ENCODE data around the gene ATP10D. TPM values are rescaled to one million over a fixed set of nuclear protein-coding genes. Genes with fewer than 3 reads are reported as not detected.
"Not testable (repeated sequence)": the region's sequence is repeated elsewhere in the genome, so short reads cannot be mapped to it uniquely, and the experiment has no call there.

Gene ATP10D
- total and polyA plus RNA-seq, 3 donors from 2014 or later: 7.1 to 14.6 (median 7.9) TPM

GRCh38 chr4:47543331-47543730 is 58.3 kb downstream of the ATP10D start:
- Histone ChIP-seq H3K27me3 (no peaks in the 10 kb centered on the region), H3K36me3 (ENCODE audit: low read depth, missing control alignments) (no peaks in the 10 kb centered on the region), H3K9me3 (no peaks in the 10 kb centered on the region), H3K4me3 (no peak overlapping the region), H3K27ac (no peak overlapping the region), H3K4me1 (no peaks in the 10 kb centered on the region)
- TF ChIP-seq POLR2A (IDR thresholded peaks at IDR 0.05) (no peak), CTCF (IDR thresholded peaks at IDR 0.05) (no peak)
- intact Hi-C loops (cut with DNase I; ENCODE audit: low total_unique reads): no loop called here
- no peak for DNase-seq
- WGBS, 2 donors: 66 to 92% methylated on average over 2 of the region's 2 CpGs

- H3K27ac ChIP-seq; H3K27me3 ChIP-seq; H3K36me3 ChIP-seq (ENCODE audit: low read depth, missing control alignments); H3K4me1 ChIP-seq; DNase-seq; H3K4me3 ChIP-seq; intact Hi-C loops (cut with DNase I; ENCODE audit: low total_unique reads); H3K9me3 ChIP-seq: not testable (repeated sequence)
- 96 to 97% methylated on average over 7 of the region's 7 CpGs for WGBS, 2 donors
These were observed 65.3 kb downstream of the ATP10D start for GRCh38 chr4:47550357-47550756.

- H3K4me1 ChIP-seq: no peaks in the 10 kb centered on the region
- no peaks in the 10 kb centered on the region for H3K36me3 ChIP-seq (ENCODE audit: low read depth, missing control alignments)
- TF ChIP-seq POLR2A (IDR thresholded peaks at IDR 0.05) (no peak), CTCF (IDR thresholded peaks at IDR 0.05) (no peak)
- H3K9me3 ChIP-seq: no peaks in the 10 kb centered on the region
- H3K27me3 ChIP-seq: no peaks in the 10 kb centered on the region
- no peak for DNase-seq
- no peak overlapping the region for H3K27ac ChIP-seq
- WGBS, 2 donors: 89 to 93% methylated on average over 7 of the region's 7 CpGs
- intact Hi-C loops (cut with DNase I; ENCODE audit: low total_unique reads): no loop called here
- H3K4me3 ChIP-seq: no peak overlapping the region
These were observed 65.9 kb downstream of the ATP10D start for GRCh38 chr4:47550899-47551548.

GRCh38 chr4:47551682-47552081 is 66.6 kb downstream of the ATP10D start:
- Histone ChIP-seq H3K4me1 (no peaks in the 10 kb centered on the region), H3K4me3 (no peak overlapping the region), H3K9me3 (no peaks in the 10 kb centered on the region), H3K27ac (no peak overlapping the region), H3K36me3 (ENCODE audit: low read depth, missing control alignments) (no peaks in the 10 kb centered on the region), H3K27me3 (no peaks in the 10 kb centered on the region)
- intact Hi-C loops (cut with DNase I; ENCODE audit: low total_unique reads): no loop called here
- no peak for DNase-seq
- TF ChIP-seq POLR2A (IDR thresholded peaks at IDR 0.05) (no peak), CTCF (IDR thresholded peaks at IDR 0.05) (no peak)

- Histone ChIP-seq H3K4me3 (no peak overlapping the region), H3K36me3 (ENCODE audit: low read depth, missing control alignments) (no peaks in the 10 kb centered on the region), H3K9me3 (no peaks in the 10 kb centered on the region), H3K27ac (no peak overlapping the region), H3K4me1 (no peaks in the 10 kb centered on the region), H3K27me3 (no peaks in the 10 kb centered on the region)
- no peak for TF ChIP-seq CTCF (IDR thresholded peaks at IDR 0.05)
- no peak for TF ChIP-seq POLR2A (IDR thresholded peaks at IDR 0.05)
- intact Hi-C loops (cut with DNase I; ENCODE audit: low total_unique reads): no loop called here
- 85 to 87% methylated on average over 2 of the region's 2 CpGs for WGBS, 2 donors
- DNase-seq: no peak
These were observed 68.5 kb downstream of the ATP10D start for GRCh38 chr4:47553329-47554125.

- DNase-seq; H3K36me3 ChIP-seq (ENCODE audit: low read depth, missing control alignments); H3K4me3 ChIP-seq; H3K9me3 ChIP-seq; H3K27me3 ChIP-seq; intact Hi-C loops (cut with DNase I; ENCODE audit: low total_unique reads); H3K4me1 ChIP-seq; H3K27ac ChIP-seq: not testable (repeated sequence)
- WGBS, 2 donors: 93 to 97% methylated on average over 3 of the region's 3 CpGs
These were observed 70.8 kb downstream of the ATP10D start for GRCh38 chr4:47555920-47556319.

Data from testis (tissue), 3 donors.